NCI-H128 (cell line): ENCODE results near the gene TLCD2.
"Not testable (repeated sequence)": the region's sequence is repeated elsewhere in the genome, so short reads cannot be mapped to it uniquely, and the experiment has no call there.

Experiments
- DNase-seq: peaks from one replicate; lab custom pipeline; 2025; ENCODE audit not compliant: unreplicated experiment; lab: John Stamatoyannopoulos, UW

Gene TLCD2, protein sequence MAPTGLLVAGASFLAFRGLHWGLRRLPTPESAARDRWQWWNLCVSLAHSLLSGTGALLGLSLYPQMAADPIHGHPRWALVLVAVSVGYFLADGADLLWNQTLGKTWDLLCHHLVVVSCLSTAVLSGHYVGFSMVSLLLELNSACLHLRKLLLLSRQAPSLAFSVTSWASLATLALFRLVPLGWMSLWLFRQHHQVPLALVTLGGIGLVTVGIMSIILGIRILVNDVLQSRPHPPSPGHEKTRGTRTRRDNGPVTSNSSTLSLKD

DNA sequence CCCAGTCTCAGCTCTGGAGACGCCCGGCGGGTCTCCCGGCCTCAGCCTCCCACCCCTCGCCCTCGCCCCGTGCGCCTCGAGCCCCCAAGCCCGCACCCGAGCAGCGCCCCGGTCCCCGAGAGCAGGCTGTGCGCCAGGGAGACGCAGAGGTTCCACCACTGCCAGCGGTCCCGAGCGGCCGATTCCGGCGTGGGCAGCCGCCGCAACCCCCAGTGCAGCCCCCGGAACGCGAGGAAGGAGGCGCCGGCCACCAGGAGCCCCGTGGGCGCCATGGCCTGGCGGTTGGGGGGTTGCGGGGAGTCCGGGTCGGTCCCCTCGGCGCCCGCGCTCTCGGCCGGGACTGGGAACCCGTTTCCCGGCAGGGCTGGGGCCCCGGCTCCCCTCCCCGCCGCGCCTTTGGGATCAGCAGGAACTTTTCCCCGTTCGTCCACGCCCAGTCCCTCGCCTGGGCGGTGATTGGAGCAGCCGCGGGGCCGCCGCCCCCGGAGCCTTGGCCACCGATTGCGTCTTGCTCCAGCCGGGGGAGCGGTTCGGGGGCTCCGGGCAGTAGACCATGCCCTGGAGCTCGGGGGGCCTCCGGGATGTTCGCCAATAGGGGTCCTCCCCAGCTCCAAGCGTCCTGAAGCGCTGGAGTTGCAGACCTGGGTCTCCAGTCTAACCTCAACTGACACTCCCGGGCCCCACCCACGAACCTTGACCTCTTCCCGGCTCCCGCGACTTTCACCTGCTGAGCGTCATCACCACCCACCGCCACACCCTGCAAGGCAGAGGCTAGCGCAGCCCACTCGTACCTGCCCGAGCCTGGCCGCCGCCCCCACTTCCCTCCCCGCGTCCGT is at the start of gene TLCD2:
TSS of gene TLCD2 (minus strand) at position 407 of the 836 bp plus-strand sequence. CDS start at position 272, 135 bp downstream.
- no peak for DNase-seq

DNA sequence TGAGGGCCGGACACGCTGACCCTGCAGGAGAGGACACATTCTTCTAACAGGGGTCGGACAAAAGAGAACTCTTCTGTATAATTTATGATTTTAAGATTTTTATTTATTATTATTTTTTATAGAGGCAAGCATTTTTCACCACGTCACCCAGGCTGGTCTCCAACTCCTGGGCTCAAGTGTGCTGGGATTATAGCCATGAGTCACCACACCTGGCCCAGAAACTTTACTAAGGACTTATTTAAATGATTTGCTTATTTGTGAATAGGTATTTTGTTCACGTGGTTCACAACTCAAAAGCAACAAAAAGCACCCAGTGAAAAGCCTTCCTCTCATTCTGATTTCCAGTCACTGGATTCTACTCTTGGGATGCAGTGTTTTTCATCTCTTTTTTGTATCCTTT is 49.4 kb upstream of the TLCD2 start:
- no peak for DNase-seq

DNA sequence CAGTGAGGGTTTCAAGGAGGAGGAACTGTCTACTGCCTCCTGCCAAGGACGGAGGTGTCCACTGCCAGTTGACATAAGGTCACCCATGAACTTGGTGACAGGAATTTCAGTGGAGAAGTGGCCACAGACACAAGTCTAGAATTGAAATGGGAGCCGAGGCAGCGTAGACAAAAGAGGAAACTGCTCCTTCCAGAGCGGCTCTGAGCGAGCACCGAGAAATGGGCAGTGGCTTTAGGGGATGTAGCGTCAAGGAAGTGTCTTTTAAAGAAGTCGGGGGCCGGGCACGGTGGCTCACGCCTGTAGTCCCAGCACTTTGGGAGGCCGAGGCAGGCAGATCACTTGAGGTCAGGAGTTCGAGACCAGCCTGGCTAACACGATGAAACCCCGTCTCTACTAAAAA is 48.6 kb upstream of the TLCD2 start:
- DNase-seq = no peak

DNA sequence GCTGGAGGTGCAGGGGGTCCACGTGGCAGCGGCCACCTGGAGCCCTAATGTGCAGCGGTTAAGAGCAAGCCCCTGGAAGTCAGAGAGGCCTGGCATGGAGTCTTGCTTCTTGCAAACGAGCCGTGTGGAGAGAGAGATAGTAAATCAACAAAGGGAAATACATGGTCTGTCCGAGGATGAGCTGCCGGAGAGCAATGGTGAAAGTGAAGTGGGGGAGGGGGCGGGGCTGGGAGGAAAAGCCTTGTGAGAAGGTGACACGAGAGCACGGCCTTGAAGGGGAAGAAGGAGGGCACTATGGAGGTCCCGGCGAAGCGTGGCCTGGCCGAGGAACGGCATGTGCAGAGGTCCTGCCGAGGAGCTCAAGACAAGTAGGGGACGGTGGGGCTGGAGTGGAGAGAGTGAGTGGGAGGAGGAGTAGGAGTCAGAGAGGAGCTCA is 45.7 kb upstream of the TLCD2 start:
- DNase-seq = no peak

DNA sequence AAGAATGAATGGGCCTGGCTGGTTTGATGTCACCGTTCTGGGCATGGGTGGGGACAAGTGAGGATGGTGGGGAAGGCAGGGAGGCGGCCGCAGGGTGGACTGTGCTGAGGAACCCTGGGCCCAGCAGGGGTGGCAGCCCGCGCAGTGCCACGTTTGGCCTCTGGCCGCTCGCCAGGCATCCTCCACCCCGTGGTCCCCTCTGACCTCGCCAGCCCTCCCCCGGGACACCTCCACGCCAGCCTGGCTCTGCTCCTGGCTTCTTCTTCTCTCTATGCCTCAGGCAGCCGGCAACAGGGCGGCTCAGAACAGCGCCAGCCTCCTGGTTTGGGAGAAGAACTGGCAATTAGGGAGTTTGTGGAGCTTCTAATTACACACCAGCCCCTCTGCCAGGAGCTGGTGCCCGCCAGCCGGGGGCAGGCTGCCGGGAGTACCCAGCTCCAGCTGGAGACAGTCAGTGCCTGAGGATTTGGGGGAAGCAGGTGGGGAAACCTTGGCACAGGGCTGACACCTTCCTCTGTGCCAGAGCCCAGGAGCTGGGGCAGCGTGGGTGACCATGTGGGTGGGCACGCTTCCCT is 45.2 kb upstream of the TLCD2 start:
- DNase-seq = no peak

DNA sequence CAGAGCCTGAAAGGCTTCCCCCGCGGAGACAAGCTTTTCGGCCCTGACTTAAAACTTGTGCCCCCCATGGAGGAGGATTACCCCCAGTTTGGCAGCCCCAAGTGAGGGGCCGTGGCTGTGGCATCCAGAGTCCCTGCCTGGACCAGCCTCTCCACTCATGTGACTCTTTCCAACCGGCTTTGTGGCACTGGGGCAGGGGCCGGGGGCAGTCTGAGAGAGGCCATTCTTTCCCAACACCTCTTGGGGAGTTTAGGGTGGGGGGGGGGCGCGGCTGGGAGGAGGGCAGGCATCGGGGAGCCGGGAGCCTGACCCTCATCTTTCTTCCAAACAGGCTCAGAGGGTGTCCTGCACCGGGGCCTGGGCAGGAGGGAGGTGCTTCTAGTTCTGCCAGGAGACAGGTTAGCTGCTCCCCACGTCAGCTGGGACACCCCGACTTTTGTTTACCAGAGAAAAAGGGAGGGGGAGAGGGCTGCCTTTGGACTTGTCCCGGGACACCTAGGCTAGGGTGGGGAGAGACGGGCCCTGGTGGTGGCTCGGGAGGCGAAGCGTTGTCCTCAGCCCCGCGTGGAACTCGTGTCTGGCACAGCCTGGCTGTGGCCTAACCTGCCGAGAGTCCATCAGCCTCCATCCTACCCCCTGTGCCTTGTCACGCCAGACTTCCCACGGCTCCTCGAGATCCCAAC is 44.4 kb upstream of the TLCD2 start:
- DNase-seq = no peak

DNA sequence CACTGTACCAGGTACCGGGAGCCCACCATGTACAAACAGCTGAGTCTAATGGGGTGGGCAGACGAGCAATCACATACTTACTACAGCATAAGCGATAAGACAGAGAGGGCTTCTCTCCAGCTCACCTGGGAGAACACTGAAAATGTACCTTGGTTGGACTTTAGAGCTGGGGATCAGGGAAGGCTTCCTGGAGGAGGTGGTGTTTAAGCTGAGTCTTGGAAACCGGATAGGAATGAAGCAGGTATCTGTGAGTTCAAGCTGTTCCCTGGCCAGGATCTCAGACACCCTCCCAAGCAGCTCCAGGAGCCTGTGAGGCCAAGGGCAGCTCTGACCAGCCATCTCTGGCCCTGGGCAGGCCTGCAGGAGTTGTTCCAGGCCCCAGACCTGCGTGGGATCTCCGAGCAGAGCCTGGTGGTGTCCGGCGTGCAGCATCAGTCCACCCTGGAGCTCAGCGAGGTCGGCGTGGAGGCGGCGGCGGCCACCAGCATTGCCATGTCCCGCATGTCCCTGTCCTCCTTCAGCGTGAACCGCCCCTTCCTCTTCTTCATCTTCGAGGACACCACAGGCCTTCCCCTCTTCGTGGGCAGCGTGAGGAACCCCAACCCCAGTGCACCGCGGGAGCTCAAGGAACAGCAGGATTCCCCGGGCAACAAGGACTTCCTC is 43.7 kb upstream of the TLCD2 start:
- no peak for DNase-seq

DNA sequence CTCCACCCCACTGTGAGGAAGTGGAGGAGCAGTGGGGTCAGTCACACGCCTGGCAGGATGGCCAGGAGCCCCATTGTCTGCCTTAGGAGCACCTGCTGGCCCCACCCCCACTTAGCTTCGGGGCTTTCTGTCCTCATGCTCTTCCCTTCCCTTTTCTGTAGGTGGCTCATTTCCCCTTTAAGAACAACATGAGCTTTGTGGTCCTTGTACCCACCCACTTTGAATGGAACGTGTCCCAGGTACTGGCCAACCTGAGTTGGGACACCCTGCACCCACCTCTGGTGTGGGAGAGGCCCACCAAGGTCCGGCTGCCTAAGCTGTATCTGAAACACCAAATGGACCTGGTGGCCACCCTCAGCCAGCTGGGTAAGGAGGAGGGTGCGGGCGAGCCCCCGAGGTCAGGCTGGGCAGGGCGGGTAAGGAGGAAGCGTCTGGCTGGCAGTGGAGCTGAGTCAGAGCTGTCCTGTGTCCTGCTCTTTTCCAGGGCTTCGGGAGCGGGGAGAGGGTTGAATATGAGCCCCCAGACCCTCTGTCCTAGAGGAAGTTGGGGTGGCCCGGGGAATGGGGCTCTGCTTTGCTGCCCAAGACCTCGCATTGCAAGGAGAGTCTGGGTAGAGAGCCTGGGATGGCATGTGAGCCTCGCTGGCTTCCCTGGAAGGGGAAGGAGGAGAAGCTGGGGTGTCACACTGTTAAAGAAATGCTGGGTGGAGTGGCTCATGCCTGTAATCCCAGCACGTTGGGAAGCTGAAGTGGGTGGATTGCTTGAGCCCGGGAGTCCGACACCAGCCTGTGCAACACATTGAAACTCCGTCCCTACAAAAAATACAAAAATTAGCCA is 42.5 kb upstream of the TLCD2 start:
- DNase-seq = no peak

DNA sequence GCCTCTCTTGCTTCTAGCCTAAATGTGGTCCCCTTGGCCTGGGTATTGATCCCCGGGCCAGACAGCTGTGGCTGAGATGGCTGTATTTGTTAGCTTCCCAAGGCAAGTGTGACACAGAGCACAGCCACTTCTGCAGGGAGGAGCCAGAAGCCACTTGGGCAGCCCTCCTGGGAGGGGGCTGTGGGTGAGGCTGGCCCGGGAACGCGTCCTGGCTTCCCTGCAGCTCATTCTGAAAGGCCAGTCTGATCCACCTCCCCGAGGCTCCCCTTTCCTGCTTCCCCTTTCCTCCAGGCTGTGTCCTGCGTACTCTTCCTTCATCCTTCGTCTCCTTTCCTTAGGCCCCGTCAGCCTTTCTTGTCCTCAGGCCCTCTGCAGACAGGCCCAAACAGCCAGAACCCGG is 40.5 kb upstream of the TLCD2 start:
- DNase-seq = no peak

DNA sequence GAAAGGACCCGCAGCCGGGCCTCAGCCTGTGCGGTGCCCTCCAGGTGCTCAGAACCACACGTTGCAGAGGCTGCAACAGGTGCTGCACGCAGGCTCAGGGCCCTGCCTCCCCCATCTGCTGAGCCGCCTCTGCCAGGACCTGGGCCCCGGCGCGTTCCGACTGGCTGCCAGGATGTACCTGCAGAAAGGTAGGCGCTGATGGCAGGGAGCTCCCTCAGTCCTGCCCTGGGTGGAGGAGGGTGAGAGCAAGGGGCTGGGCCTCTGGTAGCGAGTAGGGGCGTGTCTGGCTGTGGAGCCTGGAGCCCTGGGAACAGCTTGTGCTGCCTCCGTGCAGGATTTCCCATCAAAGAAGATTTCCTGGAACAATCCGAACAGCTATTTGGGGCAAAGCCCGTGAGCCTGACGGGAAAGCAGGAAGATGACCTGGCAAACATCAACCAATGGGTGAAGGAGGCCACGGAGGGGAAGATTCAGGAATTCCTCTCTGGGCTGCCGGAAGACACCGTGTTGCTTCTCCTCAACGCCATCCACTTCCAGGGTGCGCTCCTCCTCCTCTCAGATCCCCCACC is 36.9 kb upstream of the TLCD2 start:
- DNase-seq = no peak

DNA sequence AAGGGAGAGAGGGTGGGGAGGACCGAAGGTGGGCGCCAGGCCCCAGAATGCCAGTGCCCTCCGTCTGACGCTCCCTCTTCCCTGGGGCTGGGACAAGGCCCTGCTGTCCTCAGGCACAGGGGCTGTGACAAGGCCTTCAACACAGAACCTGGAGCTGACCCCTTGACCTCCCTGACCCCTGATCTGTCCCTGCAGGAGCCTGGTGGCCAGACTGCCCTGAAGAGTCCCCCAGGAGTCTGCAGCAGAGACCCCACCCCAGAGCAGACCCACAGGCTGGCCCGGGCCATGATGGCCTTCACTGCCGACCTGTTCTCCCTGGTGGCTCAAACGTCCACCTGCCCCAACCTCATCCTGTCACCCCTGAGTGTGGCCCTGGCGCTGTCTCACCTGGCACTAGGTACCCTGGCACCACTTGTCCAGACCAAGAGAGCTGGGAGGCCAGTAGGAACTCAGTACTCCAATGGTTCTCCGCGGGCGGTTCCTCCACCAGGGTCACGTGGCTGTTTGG is 35.4 kb upstream of the TLCD2 start:
- DNase-seq = no peak

DNA sequence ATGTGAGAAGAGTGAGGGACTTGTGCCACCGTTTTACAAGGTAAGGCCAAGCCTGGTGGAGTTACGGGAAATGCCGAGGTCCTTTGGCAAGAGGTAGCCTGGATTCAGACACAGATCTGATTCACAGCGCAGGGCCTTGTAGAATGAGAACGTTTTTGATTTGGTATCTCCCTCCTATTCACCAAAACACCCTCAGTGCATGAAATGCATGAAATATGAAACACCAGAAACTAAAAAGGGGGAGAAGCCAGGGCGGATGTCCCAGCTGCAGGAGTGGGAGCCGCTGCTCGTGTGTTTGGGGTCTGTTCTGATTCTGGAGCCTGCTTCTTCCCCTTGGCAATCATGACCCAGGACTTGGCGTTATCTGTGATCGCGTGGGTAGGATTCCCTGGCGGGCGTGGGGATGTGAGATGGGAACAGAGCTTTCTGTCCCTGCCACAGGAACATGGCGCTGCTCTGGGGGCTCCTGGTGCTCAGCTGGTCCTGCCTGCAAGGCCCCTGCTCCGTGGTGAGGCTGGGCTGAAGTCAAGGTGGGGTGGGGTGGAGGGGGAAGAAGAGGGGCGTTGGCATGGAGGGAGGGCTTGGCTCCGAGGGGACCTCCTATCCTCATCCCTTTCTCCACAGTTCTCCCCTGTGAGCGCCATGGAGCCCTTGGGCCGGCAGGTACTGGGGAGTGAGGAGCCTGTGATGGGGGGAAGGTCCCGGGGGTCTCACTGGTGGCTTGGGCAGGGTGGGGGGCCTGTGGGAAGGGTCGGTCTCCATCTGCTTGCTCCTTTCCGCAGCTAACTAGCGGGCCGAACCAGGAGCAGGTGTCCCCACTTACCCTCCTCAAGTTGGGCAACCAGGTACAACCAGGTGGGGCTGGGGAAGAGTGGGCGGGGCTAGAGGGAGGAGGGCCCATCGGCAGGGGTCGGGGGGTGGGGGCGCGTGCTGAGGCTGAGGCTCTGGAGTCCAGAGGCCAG is 34.7 kb upstream of the TLCD2 start:
- no peak for DNase-seq

DNA sequence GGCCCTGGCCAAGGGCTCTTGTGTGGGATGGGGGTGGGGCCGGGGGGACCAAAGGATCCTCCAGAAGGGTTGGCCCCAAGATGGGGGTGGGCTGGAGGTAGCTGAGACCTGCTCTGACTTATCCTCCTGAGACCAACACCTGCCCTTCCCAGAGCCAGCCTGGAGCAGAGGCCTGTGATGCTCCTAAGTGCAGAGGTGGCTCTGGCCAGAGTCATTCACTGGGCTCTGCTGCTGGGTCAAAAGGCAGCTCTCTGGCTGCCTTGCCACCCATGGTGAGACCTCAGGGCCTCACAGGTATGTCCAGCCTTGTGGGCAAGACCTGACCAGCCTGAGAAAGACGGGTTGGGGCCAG is 32.9 kb upstream of the TLCD2 start:
- DNase-seq = no peak

DNA sequence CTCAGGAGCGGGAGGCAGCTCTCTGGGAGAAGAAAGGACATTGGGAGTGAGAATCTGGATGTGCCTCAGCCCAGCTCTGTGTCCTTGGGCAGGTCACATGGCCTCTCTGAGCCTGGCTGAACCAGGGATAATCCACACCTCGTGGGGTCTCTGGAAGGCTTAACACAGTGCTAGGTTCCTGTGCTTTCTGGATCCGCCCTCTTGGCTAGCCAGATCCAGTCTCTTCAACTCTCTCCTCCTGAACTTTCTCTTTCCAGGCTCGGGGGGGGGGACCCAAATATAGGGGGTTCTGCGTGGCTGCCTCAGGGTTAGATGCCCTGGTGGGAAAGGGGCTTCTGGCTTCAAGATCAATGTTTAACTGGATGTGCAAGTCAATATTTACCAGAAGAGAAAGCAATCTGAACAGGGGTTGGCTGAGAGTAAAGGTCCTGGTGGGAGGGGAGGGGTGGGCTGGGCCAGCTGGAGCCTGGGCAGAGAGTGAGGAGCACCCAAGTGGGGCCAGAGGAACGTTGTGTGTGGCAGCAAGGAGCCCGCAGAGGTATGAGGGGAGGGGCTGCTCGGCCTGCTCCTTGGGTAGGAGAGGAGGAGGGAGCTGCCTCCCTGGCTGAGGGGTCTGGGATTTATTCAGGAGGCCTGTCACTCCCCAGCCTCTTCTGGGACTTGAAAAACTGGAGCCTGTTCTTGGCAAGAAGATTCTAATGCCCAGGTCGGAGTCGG is 32.4 kb upstream of the TLCD2 start, which contains the start of gene SERPINF2:
TSS of gene SERPINF2 (plus strand) at position 501 of the 717 bp plus-strand sequence. CDS start 2,125 bp downstream, outside the sequence.
- DNase-seq = no peak

DNA sequence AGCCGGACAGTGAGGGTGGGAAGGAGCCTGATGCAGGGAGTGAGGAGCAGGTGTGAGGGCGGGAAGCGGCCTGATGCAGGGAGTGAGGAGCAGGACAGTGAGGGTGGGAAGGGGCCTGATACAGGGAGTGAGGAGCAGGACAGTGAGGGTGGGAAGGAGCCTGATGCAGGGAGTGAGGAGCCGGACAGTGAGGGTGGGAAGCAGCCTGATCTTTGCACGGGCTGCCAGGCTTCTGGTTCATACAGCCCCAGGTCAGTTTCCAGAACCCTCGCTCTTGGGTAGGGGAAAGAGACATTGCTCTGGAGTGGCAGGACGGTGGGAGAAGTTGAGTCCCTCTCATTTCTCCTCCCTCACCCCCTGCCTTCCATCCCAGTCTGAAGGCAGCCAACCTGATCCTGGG is 31.7 kb upstream of the TLCD2 start:
- not testable (repeated sequence) for DNase-seq

DNA sequence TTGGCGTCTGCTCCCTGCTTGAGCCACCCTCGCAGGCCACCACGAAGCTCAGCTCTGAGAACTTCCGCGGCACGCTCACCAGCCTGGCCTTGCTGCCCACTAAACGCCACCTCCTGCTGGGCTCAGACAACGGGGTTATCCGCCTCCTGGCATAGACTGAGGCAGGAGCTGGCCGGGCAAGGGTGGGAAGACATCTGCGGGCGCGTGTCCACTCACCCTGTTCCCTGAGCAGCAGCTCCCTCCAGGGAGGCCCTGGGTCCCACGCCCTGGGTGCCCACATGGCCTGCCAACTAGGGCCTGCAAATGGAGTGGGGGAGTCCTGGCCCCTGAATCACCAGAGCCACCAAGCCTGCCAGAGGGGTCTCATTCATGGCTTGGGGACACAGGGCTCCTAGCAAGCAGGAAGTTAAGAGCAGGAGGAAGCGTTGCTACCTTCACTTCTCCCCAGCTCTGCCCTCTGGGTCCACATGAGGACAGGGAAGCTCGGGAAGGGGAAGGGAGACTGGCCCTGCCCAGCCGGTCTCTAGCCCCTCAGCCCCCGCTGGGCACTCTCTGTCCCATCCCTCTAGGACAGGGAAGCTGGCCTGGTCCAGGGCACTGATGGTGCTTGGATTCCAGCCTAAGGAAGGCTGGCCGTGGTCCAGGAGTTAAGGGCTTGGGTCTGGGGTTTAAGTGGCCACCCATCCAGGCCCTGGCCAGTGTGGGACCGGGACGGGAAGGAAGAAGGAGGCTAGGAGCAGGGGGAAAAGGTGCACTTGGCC is 27.5 kb upstream of the TLCD2 start:
- no peak for DNase-seq
